D721Med (cell line): ENCODE data around the gene CDH5.

ENCODE experiments used
- DNase-seq: peaks from one replicate; pipeline ENCODE4 v3.0.0; 2011; ENCODE audit warnings: low spot score; ENCODE audit not compliant: insufficient read length
- FAIRE-seq: peaks from 2 replicates; lab custom pipeline; 2011; peaks lifted over from hg19 to GRCh38; lab: Jason Lieb, UNC
- TF ChIP-seq, protein P1 (sequence below): IDR thresholded peaks from 2 replicates; pipeline ENCODE4 v1.5.1; 2012; ENCODE audit warnings: mild to moderate bottlenecking, control low read depth; ENCODE audit not compliant: insufficient read depth; ENCODE audit errors: missing control alignments

Gene CDH5

DNA sequence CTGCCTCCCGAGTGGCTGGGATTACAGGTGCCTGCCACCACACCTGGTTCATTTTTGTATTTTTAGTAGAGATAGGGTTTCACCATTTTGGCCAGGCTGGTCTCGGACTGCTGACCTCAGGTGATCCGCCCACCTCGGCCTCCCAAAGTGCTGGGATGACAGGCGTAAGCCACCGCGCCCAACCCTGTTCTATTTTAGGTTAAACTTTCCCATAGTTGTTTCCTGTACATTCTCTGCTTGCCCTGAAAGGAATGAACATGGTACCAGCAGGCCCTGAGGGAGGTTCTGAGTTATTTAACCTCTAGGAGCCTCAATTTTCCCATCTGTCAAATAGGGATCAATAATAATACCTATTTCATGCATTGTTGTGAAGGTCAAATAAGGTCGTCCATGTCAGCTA is 11.0 kb upstream of the CDH5 start:
- no peak for FAIRE-seq
- TF ChIP-seq, protein P1, sequence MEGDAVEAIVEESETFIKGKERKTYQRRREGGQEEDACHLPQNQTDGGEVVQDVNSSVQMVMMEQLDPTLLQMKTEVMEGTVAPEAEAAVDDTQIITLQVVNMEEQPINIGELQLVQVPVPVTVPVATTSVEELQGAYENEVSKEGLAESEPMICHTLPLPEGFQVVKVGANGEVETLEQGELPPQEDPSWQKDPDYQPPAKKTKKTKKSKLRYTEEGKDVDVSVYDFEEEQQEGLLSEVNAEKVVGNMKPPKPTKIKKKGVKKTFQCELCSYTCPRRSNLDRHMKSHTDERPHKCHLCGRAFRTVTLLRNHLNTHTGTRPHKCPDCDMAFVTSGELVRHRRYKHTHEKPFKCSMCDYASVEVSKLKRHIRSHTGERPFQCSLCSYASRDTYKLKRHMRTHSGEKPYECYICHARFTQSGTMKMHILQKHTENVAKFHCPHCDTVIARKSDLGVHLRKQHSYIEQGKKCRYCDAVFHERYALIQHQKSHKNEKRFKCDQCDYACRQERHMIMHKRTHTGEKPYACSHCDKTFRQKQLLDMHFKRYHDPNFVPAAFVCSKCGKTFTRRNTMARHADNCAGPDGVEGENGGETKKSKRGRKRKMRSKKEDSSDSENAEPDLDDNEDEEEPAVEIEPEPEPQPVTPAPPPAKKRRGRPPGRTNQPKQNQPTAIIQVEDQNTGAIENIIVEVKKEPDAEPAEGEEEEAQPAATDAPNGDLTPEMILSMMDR: no peak
- no peak for DNase-seq

DNA sequence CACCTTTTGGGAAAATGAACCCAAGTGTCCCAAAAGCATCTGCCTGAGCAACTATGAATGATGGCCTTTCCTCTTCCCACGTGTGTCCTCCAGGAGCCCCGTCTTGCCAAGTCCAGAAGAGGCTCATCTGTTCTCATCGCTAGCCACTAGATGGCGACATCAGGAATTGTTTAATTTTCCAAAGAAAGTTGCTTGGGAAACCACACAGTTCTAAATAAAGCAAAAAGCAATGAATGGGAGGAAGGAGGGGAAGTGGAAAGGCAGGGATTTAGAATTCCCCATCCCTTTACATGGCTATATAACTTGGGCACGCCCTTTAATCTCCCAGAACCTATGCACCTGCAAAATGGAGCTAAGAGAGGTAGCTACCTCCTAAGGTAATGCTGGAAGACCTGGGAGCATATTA is 9.0 kb upstream of the CDH5 start:
- no peak for FAIRE-seq

DNA sequence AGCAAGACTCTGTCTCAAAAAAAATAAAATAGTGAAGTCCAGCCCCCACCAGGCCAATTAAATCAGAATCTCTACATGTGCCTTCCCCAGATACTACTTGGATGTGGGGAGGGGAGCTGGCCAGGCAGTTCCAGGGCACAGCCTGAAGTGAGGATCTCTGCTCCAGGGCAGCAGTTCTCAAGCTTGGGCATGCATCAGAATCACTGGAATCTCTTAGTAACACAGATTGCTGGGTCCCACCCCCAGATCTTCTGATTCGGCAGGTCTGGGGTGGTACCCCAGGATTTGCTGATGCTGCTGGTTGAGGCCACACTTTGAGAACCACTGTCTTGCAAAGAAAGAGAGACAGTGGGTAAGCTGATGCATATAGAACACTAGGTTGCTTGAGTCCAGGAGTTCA is 8.3 kb upstream of the CDH5 start:
- no peak for DNase-seq
- FAIRE-seq: no peak
- TF ChIP-seq, protein P1: no peak

More for the DNA sequence above, 9.0 kb upstream of the CDH5 start:
- TF ChIP-seq, protein P1: peak; percentile 79
- peak; percentile 40 for DNase-seq

DNA sequence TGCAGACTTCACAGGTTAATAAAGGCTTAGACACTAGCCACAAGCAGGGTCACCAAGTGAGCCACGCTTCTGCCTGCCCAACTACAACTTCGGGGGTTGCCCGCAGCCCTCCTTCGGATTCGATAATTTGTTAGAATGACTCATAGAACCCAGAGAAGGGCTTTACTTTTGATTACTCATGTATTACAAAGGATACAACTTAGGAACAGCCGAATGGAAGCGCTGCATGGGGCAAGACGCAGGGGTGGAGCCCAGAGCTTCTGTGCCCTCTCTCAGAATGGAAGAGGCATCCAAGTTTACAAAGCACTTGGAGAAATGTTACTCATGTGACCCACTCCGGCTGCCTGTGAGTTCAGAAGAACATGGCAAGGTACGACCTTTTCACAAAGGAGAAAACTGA is 7.5 kb upstream of the CDH5 start:
- TF ChIP-seq, protein P1: no peak
- FAIRE-seq: no peak
- no peak for DNase-seq

DNA sequence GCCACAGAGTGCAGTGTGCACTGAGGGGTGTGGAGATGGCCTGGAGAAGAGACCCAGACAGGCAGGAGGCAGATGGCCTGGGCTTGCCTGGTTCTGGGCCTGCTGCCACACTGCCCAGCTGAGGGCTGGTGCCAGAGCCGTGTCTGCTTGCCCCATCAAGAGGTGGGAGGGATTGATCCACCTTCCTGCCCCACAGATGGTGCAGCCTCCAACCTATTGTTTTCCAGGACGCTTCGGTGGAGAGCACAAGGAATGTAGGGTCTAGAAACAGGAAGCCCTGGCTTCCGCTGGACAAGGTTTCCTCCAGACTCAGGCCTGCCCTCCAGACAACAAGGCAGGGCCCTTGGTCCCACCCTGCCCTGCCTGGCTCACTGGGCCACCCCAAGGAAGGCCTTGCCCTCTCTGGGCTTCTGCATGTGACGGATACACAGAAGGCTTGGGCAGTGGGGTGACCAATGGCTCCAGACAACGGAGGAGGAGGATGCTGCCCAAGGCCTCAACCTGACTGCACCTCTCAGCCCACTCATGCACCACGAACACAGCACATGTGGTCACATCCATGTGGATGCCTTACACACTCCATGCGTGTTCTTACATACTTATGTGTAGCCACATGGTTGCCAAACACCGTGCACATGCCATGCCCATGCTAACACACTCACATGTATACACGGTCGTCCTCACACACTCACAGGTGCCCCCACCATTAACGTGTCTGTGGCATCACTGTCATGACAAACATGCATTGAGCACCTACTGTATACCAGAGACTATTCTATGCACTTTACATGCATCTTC is 6.5 kb upstream of the CDH5 start:
- TF ChIP-seq, protein P1: no peak
- FAIRE-seq (no peak), DNase-seq (no peak)

DNA sequence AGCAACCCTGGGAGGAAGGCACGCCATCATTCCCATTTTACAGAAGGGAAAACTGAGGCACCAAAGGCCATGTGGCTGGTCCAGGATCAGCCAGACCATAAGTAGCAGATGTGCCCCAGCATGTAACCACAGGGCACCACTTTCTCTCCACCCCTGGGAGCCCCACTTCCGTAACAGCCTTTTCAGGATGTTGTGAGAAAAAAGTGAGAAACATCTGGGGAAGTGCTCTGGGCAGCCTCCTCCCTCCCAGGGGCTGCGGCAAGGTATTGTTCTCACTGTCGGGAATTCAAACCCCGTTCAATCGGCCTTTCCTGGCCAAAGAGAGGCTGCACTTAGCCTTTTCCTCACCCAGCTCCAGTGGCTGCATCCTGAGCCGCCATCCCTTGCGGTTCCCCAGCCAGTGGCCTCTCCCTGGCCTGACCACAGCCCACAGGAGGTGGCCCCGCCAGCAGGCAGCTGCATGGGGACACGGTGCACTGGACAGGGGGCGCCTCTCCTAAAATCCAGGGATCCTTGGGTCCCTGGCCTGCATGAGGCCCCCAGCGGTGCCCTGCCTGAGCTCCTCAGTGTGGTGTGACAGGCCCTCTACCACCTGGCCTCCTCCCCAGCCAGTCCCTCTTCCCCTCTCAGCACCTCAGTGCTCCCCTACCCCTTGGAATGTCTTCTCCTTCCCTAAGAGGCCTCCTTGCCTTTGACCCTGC is 5.7 kb upstream of the CDH5 start:
- TF ChIP-seq, protein P1: no peak
- DNase-seq (no peak), FAIRE-seq (no peak)
